KMS-11 (cell line): Measurements from ENCODE around the gene MAN2A1.

Experiments
- H2AFZ ChIP-seq: fragments of 200-600 bp; sonication (generic); 2 replicates; pipeline ENCODE4 v1.6.1; 2016; ENCODE audit warnings: antibody characterized with exemption, mixed run types, low read depth
- H3K27ac ChIP-seq: fragments of 200-600 bp; sonication (generic); 2 replicates; pipeline ENCODE4 v1.6.1; 2016; ENCODE audit warnings: mild to moderate bottlenecking, mixed run types
- H3K27me3 ChIP-seq: fragments of 200-600 bp; sonication (generic); 2 replicates; pipeline ENCODE4 v1.6.1; 2017; ENCODE audit warnings: mild to moderate bottlenecking, low read depth, mixed run types, moderate library complexity; ENCODE audit not compliant: insufficient read depth
- H3K36me3 ChIP-seq: fragments of 200-600 bp; sonication (generic); 2 replicates; pipeline ENCODE4 v1.6.1; 2017; ENCODE audit warnings: mild to moderate bottlenecking, mixed run types; ENCODE audit not compliant: insufficient read depth
- H3K4me1 ChIP-seq: fragments of 200-600 bp; sonication (generic); 2 replicates; pipeline ENCODE4 v1.6.1; 2016; ENCODE audit warnings: mild to moderate bottlenecking, low read depth, mixed run types; ENCODE audit not compliant: poor library complexity, severe bottlenecking
- H3K4me2 ChIP-seq: fragments of 200-600 bp; sonication (generic); 2 replicates; pipeline ENCODE4 v1.7.0; 2016; ENCODE audit warnings: mild to moderate bottlenecking, mixed run types
- H3K4me3 ChIP-seq: fragments of 200-600 bp; sonication (generic); IDR thresholded peaks from 2 replicates; pipeline ENCODE4 v1.6.1; 2017; ENCODE audit warnings: low read depth, low read length, mixed read lengths; ENCODE audit not compliant: insufficient read depth
- H3K79me2 ChIP-seq: fragments of 200-600 bp; sonication (generic); 2 replicates; pipeline ENCODE4 v1.6.1; 2016; ENCODE audit warnings: low read depth, mixed run types; ENCODE audit not compliant: insufficient read depth
- H3K9ac ChIP-seq: fragments of 200-600 bp; sonication (generic); 2 replicates; pipeline ENCODE4 v1.6.1; 2016; ENCODE audit warnings: mild to moderate bottlenecking, mixed run types
- H4K20me1 ChIP-seq: fragments of 200-600 bp; sonication (generic); 2 replicates; pipeline ENCODE4 v1.6.1; 2016; ENCODE audit warnings: mild to moderate bottlenecking, mixed run types; ENCODE audit not compliant: insufficient read depth
- TF ChIP-seq, protein P1 (sequence below): fragments of 200-600 bp; sonication (generic); conservative IDR thresholded peaks from 2 replicates; pipeline ENCODE4 v1.6.1; 2017; ENCODE audit warnings: low read depth, mild to moderate bottlenecking, antibody characterized with exemption, low read length, moderate library complexity, mixed read lengths

The MAN2A1 gene

DNA sequence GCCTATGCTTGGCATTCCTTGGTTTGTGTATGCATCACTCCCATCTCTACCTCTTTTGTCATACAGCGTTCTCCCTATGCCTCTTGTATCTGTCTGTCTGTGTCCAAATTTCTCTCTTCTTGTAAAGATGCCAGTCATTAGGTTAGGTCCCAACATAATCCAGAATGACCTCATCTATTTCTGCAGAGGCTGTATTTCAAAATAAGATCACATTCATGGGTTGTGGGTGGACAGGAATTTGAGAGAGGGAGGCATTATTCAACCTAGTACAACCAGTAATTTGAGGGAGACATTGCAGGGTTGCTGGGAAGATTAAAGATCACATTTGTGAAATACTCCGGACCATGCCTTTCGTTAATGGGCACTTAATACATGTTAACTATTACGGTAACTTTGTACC lies 155.0 kb downstream of the MAN2A1 start:
- H4K20me1 ChIP-seq = no peaks in the 10 kb centered on the region
- H3K9ac ChIP-seq = no peak overlapping the region
- H3K4me2 ChIP-seq = no peak overlapping the region
- no peak overlapping the region for H3K4me3 ChIP-seq
- no peak overlapping the region for H3K27ac ChIP-seq
- H3K79me2 ChIP-seq = no peaks in the 10 kb centered on the region
- peaks cover 5% of the 10 kb centered on the region for H3K4me1 ChIP-seq
- TF ChIP-seq, protein P1, sequence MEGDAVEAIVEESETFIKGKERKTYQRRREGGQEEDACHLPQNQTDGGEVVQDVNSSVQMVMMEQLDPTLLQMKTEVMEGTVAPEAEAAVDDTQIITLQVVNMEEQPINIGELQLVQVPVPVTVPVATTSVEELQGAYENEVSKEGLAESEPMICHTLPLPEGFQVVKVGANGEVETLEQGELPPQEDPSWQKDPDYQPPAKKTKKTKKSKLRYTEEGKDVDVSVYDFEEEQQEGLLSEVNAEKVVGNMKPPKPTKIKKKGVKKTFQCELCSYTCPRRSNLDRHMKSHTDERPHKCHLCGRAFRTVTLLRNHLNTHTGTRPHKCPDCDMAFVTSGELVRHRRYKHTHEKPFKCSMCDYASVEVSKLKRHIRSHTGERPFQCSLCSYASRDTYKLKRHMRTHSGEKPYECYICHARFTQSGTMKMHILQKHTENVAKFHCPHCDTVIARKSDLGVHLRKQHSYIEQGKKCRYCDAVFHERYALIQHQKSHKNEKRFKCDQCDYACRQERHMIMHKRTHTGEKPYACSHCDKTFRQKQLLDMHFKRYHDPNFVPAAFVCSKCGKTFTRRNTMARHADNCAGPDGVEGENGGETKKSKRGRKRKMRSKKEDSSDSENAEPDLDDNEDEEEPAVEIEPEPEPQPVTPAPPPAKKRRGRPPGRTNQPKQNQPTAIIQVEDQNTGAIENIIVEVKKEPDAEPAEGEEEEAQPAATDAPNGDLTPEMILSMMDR = no peak
- no peak overlapping the region for H2AFZ ChIP-seq
- no peaks in the 10 kb centered on the region for H3K27me3 ChIP-seq
- peaks cover 7% of the 10 kb centered on the region; the same call in 1 of the 2 replicates for H3K36me3 ChIP-seq

DNA sequence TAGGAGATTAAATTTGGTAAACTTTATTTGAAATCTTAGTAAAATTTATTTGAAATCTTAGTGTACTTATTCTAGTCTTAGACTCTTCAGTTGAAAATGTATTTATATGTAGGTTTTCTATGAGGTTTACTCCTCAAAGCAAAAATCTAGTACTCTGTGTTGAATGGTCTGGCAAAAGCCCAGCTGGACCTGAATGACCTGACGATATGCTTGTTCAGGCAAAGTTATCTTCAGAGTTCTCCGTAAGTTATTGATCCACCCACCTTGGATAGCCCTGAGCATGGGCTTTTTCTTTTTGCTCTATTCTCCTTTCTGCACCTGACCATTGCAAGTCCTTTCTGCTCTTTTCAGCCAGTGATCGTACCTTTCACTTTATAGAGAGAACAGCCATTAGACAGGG lies 158.4 kb downstream of the MAN2A1 start:
- H4K20me1 ChIP-seq = no peaks in the 10 kb centered on the region
- H3K27ac ChIP-seq = no peak overlapping the region
- H3K9ac ChIP-seq = no peak overlapping the region
- H3K36me3 ChIP-seq = peaks cover 8% of the 10 kb centered on the region
- no peaks in the 10 kb centered on the region for H3K79me2 ChIP-seq
- no peak overlapping the region for H2AFZ ChIP-seq
- H3K4me3 ChIP-seq = no peak overlapping the region
- H3K4me1 ChIP-seq = peaks cover 40% of the 10 kb centered on the region
- H3K4me2 ChIP-seq = no peak overlapping the region
- TF ChIP-seq, protein P1 = no peak
- no peaks in the 10 kb centered on the region for H3K27me3 ChIP-seq

DNA sequence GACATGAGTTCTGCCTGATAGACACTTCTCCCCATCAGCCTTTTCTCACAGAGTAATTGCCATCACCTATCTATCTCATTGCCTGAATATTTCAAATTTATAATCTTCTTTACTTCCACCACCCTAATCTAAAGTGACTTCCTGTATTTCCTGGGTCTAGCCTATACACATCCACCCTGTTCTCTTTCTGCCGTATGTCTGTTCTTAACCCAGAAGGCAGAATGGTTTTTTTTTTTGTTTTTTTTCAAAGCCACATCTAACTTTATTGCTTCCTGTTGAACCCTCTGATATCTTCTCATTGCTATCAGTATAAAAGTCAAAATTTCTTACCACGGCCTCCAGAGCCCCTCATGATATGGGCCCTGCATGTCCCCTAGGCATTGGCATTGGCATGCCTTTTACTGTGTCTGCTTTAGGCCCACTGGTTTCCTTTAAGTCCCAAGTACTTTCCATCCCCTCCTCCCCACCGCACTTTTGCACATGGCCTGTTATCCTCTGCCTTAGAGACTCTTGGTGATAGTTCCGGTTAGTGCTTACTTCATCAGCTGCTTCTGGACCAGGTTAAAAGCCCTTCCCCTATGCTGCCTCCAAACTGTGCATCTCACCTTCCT lies 159.9 kb downstream of the MAN2A1 start:
- Histone ChIP-seq H3K4me2 (no peak overlapping the region), H3K27me3 (no peaks in the 10 kb centered on the region), H3K9ac (no peak overlapping the region), H3K36me3 (peaks cover 8% of the 10 kb centered on the region), H3K27ac (no peak overlapping the region), H3K4me1 (peaks cover 52% of the 10 kb centered on the region), H3K4me3 (no peak overlapping the region), H4K20me1 (no peaks in the 10 kb centered on the region), H3K79me2 (no peaks in the 10 kb centered on the region), H2AFZ (no peak overlapping the region)
- TF ChIP-seq, protein P1 = no peak

DNA sequence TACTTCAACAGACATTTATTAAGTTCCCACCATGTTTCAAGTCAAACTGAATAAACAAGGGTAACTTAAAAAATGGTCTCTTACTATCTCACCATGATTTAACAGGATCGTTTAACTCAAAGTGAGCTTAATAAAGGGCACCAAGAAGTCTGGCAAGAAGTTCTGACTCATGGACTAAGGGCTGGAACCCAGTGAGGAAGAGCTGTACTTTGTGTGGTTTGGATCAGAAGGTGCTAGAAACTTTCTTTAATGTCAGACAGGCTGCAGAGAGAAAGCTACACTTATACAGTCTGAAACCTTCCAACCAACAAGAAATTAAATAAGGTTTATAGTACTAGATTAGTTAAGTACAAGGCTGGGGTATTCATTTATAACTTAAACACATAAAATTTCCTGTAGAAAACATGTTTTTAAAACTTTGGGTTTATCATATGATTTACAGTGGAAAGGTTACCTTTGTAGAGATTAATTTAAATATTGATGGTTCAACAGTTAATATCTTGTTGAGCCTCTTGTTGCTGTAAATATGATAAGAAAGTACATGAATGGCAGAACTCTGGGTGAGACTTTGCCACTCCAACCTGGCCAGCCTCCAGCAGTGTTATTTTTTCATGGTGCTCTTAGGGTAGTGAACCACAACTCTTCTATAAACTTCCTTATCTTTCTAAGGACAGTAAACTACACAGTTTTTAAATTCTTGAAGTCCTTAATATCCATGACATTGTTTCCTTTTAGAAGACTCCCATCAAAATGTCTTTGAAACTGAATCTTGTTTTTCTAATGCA lies 162.8 kb downstream of the MAN2A1 start:
- Histone ChIP-seq H2AFZ (no peak overlapping the region), H3K27me3 (no peaks in the 10 kb centered on the region), H3K4me2 (peak overlapping the region; percentile 3; the same call in 1 of the 2 replicates), H3K4me1 (peaks cover 77% of the 10 kb centered on the region), H4K20me1 (no peaks in the 10 kb centered on the region), H3K9ac (no peak overlapping the region), H3K79me2 (no peaks in the 10 kb centered on the region), H3K4me3 (no peak overlapping the region), H3K27ac (no peak overlapping the region), H3K36me3 (peaks cover 13% of the 10 kb centered on the region)
- TF ChIP-seq, protein P1 = no peak
